A673 (cell line): ENCODE data around the gene CHRNA4. TPM values are rescaled to one million over a fixed set of nuclear protein-coding genes. Genes with fewer than 3 reads are reported as not detected.

Source experiments
- BruUV-seq: library from RNA; stranded (reverse); fragments of 400-500 nt; replicated peaks from 2 replicates; lab custom pipeline; 2021; lab: Mats Ljungman, UMichigan
- CTCF ChIA-PET: fragments of 300-600 bp; sonication (Branson Sonifier 250); formaldehyde crosslinking; loops from one replicate; lab custom pipeline; 2022; ENCODE audit warnings: antibody characterized with exemption; lab: Charles Lee
- POLR2A ChIA-PET: fragments of 300-600 bp; sonication (Branson Sonifier 250); formaldehyde crosslinking; loops from one replicate; lab custom pipeline; 2022; ENCODE audit warnings: antibody characterized with exemption; ENCODE audit not compliant: low non-redundant PET; lab: Charles Lee
- DNase-seq: peaks from one replicate; pipeline ENCODE4 v3.0.0-alpha.2; 2015; ENCODE audit warnings: low spot score
- H3K27ac ChIP-seq: fragments of 200-600 bp; sonication (generic); 2 replicates; pipeline ENCODE4 v1.5.1; 2016; ENCODE audit warnings: mixed run types, low read depth, mild to moderate bottlenecking, mixed read lengths, antibody characterized with exemption, low read length; ENCODE audit not compliant: poor library complexity, severe bottlenecking
- H3K27me3 ChIP-seq: fragments of 200-600 bp; sonication (generic); replicated peaks from 2 replicates; pipeline ENCODE4 v1.6.1; 2017; ENCODE audit warnings: mixed run types, low read depth, mild to moderate bottlenecking, mixed read lengths, antibody characterized with exemption, low read length; ENCODE audit not compliant: insufficient read depth, poor library complexity
- H3K36me3 ChIP-seq: fragments of 200-600 bp; sonication (generic); 2 replicates; pipeline ENCODE4 v1.6.1; 2016; ENCODE audit warnings: mixed run types, mild to moderate bottlenecking, mixed read lengths, antibody characterized with exemption, low read length; ENCODE audit not compliant: insufficient read depth, poor library complexity, severe bottlenecking
- H3K4me1 ChIP-seq: fragments of 200-600 bp; sonication (generic); 2 replicates; pipeline ENCODE4 v1.6.1; 2017; ENCODE audit warnings: mixed run types, mild to moderate bottlenecking, mixed read lengths, antibody characterized with exemption, low read length; ENCODE audit not compliant: insufficient read depth, poor library complexity, severe bottlenecking
- H3K4me3 ChIP-seq: fragments of 200-600 bp; sonication (generic); 2 replicates; pipeline ENCODE4 v1.5.1; 2016; ENCODE audit warnings: low read depth, mixed run types, mild to moderate bottlenecking, mixed read lengths, low read length; ENCODE audit not compliant: poor library complexity, severe bottlenecking
- H3K9me3 ChIP-seq: fragments of 200-600 bp; sonication (generic); 2 replicates; pipeline ENCODE4 v1.6.1; 2016; ENCODE audit warnings: mixed run types, low read depth, mild to moderate bottlenecking, mixed read lengths, antibody characterized with exemption, low read length; ENCODE audit not compliant: poor library complexity, severe bottlenecking
- CTCF ChIP-seq: fragments of 300-800, 200-600 bp; sonication (generic); conservative IDR thresholded peaks from 2 replicates; pipeline ENCODE4 v1.5.1; 2017; ENCODE audit warnings: low read depth, mild to moderate bottlenecking, antibody characterized with exemption, low read length, moderate library complexity, mixed read lengths
- EZH2 ChIP-seq: fragments of 200-600 bp; sonication (generic); IDR thresholded peaks from 2 replicates; pipeline ENCODE4 v1.6.1; 2017; ENCODE audit warnings: borderline replicate concordance, low read depth, mild to moderate bottlenecking, mixed read lengths, antibody characterized with exemption, low read length; ENCODE audit not compliant: poor library complexity, severe bottlenecking
- intact Hi-C: fragments of 100-400 bp; cut with micrococcal nuclease; formaldehyde crosslinking; loops from one replicate; pipeline ENCODE4 v1.10.0; 2022; ENCODE audit not compliant: unreplicated experiment
- total RNA-seq: library from RNA; stranded (reverse); gene quantifications from 2 replicates; pipeline ENCODE4 v1.2.3, GENCODE V29; 2021

CHRNA4 gene
- total RNA-seq, 1 experiment from 2014 or later = 0.26 TPM

- TF ChIP-seq CTCF (no peak), EZH2 (no peak)
- peaks cover 21% of the 10 kb centered on the region for H3K27me3 ChIP-seq
- H3K9me3 ChIP-seq = no peaks in the 10 kb centered on the region
- H3K4me1 ChIP-seq = peaks cover 6% of the 10 kb centered on the region
- intact Hi-C loops = no loop called here
- H3K4me3 ChIP-seq = no peak overlapping the region
- POLR2A ChIA-PET = no interaction called here
- no peaks in the 10 kb centered on the region for H3K36me3 ChIP-seq
- H3K27ac ChIP-seq = no peak overlapping the region
- no peak for DNase-seq
- no TSS peak for BruUV-seq
- CTCF ChIA-PET = no interaction called here
Observed at GRCh38 chr20:63398744-63399514, 37.8 kb upstream of the CHRNA4 start.

GRCh38 chr20:63397946-63398450 is 36.8 kb upstream of the CHRNA4 start:
- no peaks in the 10 kb centered on the region for H3K9me3 ChIP-seq
- H3K4me3 ChIP-seq = no peak overlapping the region
- ChIA-PET POLR2A (interaction anchor here (0.5 kb wide), 1 partner anchor 117 kb away, joined by 4 read pairs; no protein-coding TSS in a partner anchor), CTCF (interaction anchor here (1.0 kb wide), 1 partner anchor 174 kb away, joined by 4 read pairs; no protein-coding TSS in a partner anchor)
- intact Hi-C loops = no loop called here
- TF ChIP-seq EZH2 (no peak), CTCF (no peak)
- no peak for DNase-seq
- no TSS peak for BruUV-seq
- no peaks in the 10 kb centered on the region for H3K36me3 ChIP-seq
- H3K27me3 ChIP-seq = peaks cover 21% of the 10 kb centered on the region
- no peak overlapping the region for H3K27ac ChIP-seq
- H3K4me1 ChIP-seq = peaks cover 6% of the 10 kb centered on the region

GRCh38 chr20:63397155-63397843 is 36.1 kb upstream of the CHRNA4 start:
- H3K27me3 ChIP-seq = peaks cover 15% of the 10 kb centered on the region
- CTCF ChIA-PET = interaction anchor here (1.0 kb wide), 1 partner anchor 174 kb away, joined by 4 read pairs; no protein-coding TSS in a partner anchor
- no TSS peak for BruUV-seq

More at GRCh38 chr20:63397155-63397843, 36.1 kb upstream of the CHRNA4 start:
- TF ChIP-seq CTCF = no peak
- TF ChIP-seq EZH2 = no peak
- Histone ChIP-seq H3K4me1 (peaks cover 6% of the 10 kb centered on the region), H3K9me3 (no peaks in the 10 kb centered on the region), H3K36me3 (no peaks in the 10 kb centered on the region), H3K27ac (no peak overlapping the region), H3K4me3 (no peak overlapping the region)
- DNase-seq = no peak
- intact Hi-C loops = no loop called here
- POLR2A ChIA-PET = no interaction called here
